Naive thymus-derived CD8-positive, alpha-beta T cell (primary cell): ENCODE measurements around the gene PIK3CA. TPM values are rescaled to one million over a fixed set of nuclear protein-coding genes. Genes with fewer than 3 reads are reported as not detected.
A peak's percentile ranks its signal among the peaks of the same experiment; 100 is the strongest.

Source experiments
- ATAC-seq, 2 donors: fragments of 150-1000 bp; cut with Tn5 transposase in 1 of 2; sonication (Bioruptor Pico), chemical (Tn5 transposase) in 1 of 2; 1 replicate in 1 of 2; 2 replicates in 1 of 2; pipeline ENCODE4 v1.10.0; 2021; ENCODE audit warnings: mild to moderate bottlenecking in 2 of 2, moderate library complexity in 2 of 2
- POLR2A ChIA-PET: fragments of 350-600 bp; sonication (Branson Sonifier 250); formaldehyde crosslinking; loops from one replicate; lab custom pipeline; 2021; ENCODE audit warnings: antibody characterized with exemption; lab: Charles Lee
- DNase-seq, 10 donors: peaks; one replicate each; pipeline versions ENCODE4 v3.0.0 to v3.0.0-alpha.2; 2020 to 2022
- H3K27ac Mint-ChIP-seq, 10 donors: one replicate each; pipeline ENCODE4 v1.8.0; 2020 to 2022; ENCODE audit warnings: mild to moderate bottlenecking in 10 of 10, mixed read lengths in 10 of 10, moderate library complexity in 4 of 10, inconsistent platforms in 1 of 10
- H3K27me3 Mint-ChIP-seq, 5 donors: one replicate each; pipeline ENCODE4 v1.8.0; 2021 to 2022; ENCODE audit warnings: mixed read lengths in 5 of 5
- H3K36me3 Mint-ChIP-seq, 3 donors: one replicate each; pipeline ENCODE4 v1.8.0; 2020 to 2022; ENCODE audit warnings: mixed read lengths in 3 of 3, mild to moderate bottlenecking in 2 of 3, inconsistent platforms in 1 of 3
- H3K4me1 Mint-ChIP-seq, 4 donors: one replicate each; pipeline ENCODE4 v1.8.0; 2021 to 2022; ENCODE audit warnings: mixed read lengths in 4 of 4
- H3K4me3 Mint-ChIP-seq, 10 donors: one replicate each; pipeline ENCODE4 v1.8.0; 2020 to 2022; ENCODE audit warnings: mild to moderate bottlenecking in 10 of 10, mixed read lengths in 10 of 10, moderate library complexity in 6 of 10, inconsistent platforms in 1 of 10
- H3K9me3 Mint-ChIP-seq, 9 donors: one replicate each; pipeline ENCODE4 v1.8.0; 2020 to 2022; ENCODE audit warnings: mixed read lengths in 9 of 9, mild to moderate bottlenecking in 3 of 9, inconsistent platforms in 1 of 9, moderate library complexity in 1 of 9
- polyA plus RNA-seq, 3 donors: library from polyadenylated mRNA; unstranded; fragments of 300-500 nt; fragmentation: Illumina TruSeq; gene quantifications; one replicate each; pipeline ENCODE4 v1.2.3, GENCODE V29; 2021
- total RNA-seq, 8 experiments: library from RNA in 2 of 8; stranded (reverse) in 2 of 8; gene quantifications; one replicate each; pipeline ENCODE4 v1.2.3 and lab custom pipeline; 2021 to 2026

PIK3CA gene
- total and polyA plus RNA-seq, 5 experiments from 2014 or later, result 11.4 to 50.7 (median 20.3) TPM

- Mint-ChIP-seq H3K27ac (no peak overlapping the region), H3K9me3 (no peaks in the 10 kb centered on the region), H3K36me3 (no peaks in the 10 kb centered on the region), H3K4me3 (no peak overlapping the region), H3K4me1 (peaks cover 0 to 3% (median 2%) of the 10 kb centered on the region in 4 donors), H3K27me3 (peaks cover 0 to 15% (median 4%) of the 10 kb centered on the region in 5 donors)
- POLR2A ChIA-PET, result no interaction called here
- ATAC-seq, result no peak
- no peak for DNase-seq
Observed at GRCh38 chr3:179141890-179142289, 6.3 kb upstream of the PIK3CA start.

- POLR2A ChIA-PET, result interaction anchor here (0.9 to 4.0 kb wide), 11 partner anchors 10 to 415 kb away, joined by 4 to 72 read pairs (median 8); partner anchors contain the start of genes ACTL6A, GNB4, MFN1 and ZMAT3
- Mint-ChIP-seq H3K4me1 (peaks cover 19 to 34% (median 30%) of the 10 kb centered on the region in 4 donors), H3K27me3 (no peaks in the 10 kb centered on the region), H3K4me3 (no peak overlapping the region), H3K36me3 (no peaks in the 10 kb centered on the region), H3K27ac (no peak overlapping the region), H3K9me3 (no peaks in the 10 kb centered on the region)
- DNase-seq (peak in 5 of 10 donors; percentile 8 to 81 (median 50)), ATAC-seq (peak; percentile 21 to 35)
Observed at GRCh38 chr3:179146911-179147513, 1.1 kb upstream of the PIK3CA start.

- no peaks in the 10 kb centered on the region for H3K9me3 Mint-ChIP-seq
- H3K4me3 Mint-ChIP-seq, result no peak overlapping the region
- no peaks in the 10 kb centered on the region for H3K27me3 Mint-ChIP-seq
- peaks cover 23 to 39% (median 34%) of the 10 kb centered on the region in 4 donors for H3K4me1 Mint-ChIP-seq
- no peaks in the 10 kb centered on the region for H3K36me3 Mint-ChIP-seq
- H3K27ac Mint-ChIP-seq, result no peak overlapping the region
- peak in 2 of 10 donors; percentile 44 to 45 for DNase-seq
- POLR2A ChIA-PET, result interaction anchor here (0.6 to 4.0 kb wide), 23 partner anchors 10 to 658 kb away, joined by 3 to 72 read pairs (median 5); partner anchors contain the start of genes ACTL6A, GNB4, MFN1 and USP13
- peak; percentile 38 to 40 for ATAC-seq
Observed at GRCh38 chr3:179147514-179147872, 664 bp upstream of the PIK3CA start.

GRCh38 chr3:179148616-179149405 is 654 bp downstream of the PIK3CA start:
- Mint-ChIP-seq H3K27ac (peak overlapping the region; percentile 93 to 99 (median 98)), H3K36me3 (no peaks in the 10 kb centered on the region), H3K27me3 (no peaks in the 10 kb centered on the region), H3K4me3 (peak overlapping the region in 9 of 10 donors; percentile 93 to 99 (median 98)), H3K9me3 (no peaks in the 10 kb centered on the region), H3K4me1 (peaks cover 25 to 48% (median 37%) of the 10 kb centered on the region in 4 donors)
- POLR2A ChIA-PET, result interaction anchor here (0.5 to 4.0 kb wide), 28 partner anchors 11 to 1453 kb away, joined by 3 to 72 read pairs (median 4); partner anchors contain the start of genes ACTL6A, GNB4, MFN1 and TTC14
- peak; percentile 48 to 82 (median 66) for DNase-seq
- peak; percentile 44 to 59 for ATAC-seq

- peak in 8 of 10 donors; percentile 16 to 63 (median 46) for DNase-seq
Observed at GRCh38 chr3:179149406-179149867, 1.3 kb downstream of the PIK3CA start.

GRCh38 chr3:179149951-179150350 is 1.8 kb downstream of the PIK3CA start:
- POLR2A ChIA-PET, result interaction anchor here (1.3 to 4.0 kb wide), 9 partner anchors 12 to 198 kb away, joined by 4 to 72 read pairs (median 10); partner anchors contain the start of genes MFN1, ZMAT3 and ZNF639
- no peak for DNase-seq

More at GRCh38 chr3:179149406-179149867, 1.3 kb downstream of the PIK3CA start:
- Mint-ChIP-seq H3K36me3 (no peaks in the 10 kb centered on the region), H3K4me3 (peak overlapping the region in 9 of 10 donors; percentile 93 to 99 (median 98)), H3K9me3 (no peaks in the 10 kb centered on the region), H3K27ac (peak overlapping the region; percentile 93 to 99 (median 98)), H3K27me3 (no peaks in the 10 kb centered on the region), H3K4me1 (peaks cover 27 to 54% (median 43%) of the 10 kb centered on the region in 4 donors)
- POLR2A ChIA-PET, result interaction anchor here (0.7 to 4.0 kb wide), 11 partner anchors 17 to 413 kb away, joined by 3 to 72 read pairs (median 9); partner anchors contain the start of genes ACTL6A, MFN1, ZMAT3 and ZNF639
- ATAC-seq, result peak; percentile 19 to 33

GRCh38 chr3:179150610-179151009 is 2.5 kb downstream of the PIK3CA start:
- no peak for DNase-seq
- POLR2A ChIA-PET, result interaction anchor here (0.6 to 2.0 kb wide), 3 partner anchors 11 to 165 kb away, joined by 4 to 5 read pairs (median 5); no protein-coding TSS in a partner anchor
- ATAC-seq, result no peak
- H3K36me3 Mint-ChIP-seq, result no peaks in the 10 kb centered on the region
- H3K27ac Mint-ChIP-seq, result peak overlapping the region in 6 of 10 donors; percentile 10 to 75 (median 38)
- peak overlapping the region; percentile 8 to 67 (median 60) for H3K4me3 Mint-ChIP-seq
- no peaks in the 10 kb centered on the region for H3K27me3 Mint-ChIP-seq
- H3K9me3 Mint-ChIP-seq, result no peaks in the 10 kb centered on the region
- H3K4me1 Mint-ChIP-seq, result peaks cover 27 to 60% (median 48%) of the 10 kb centered on the region in 4 donors

More at GRCh38 chr3:179149951-179150350, 1.8 kb downstream of the PIK3CA start:
- Mint-ChIP-seq H3K27me3 (no peaks in the 10 kb centered on the region), H3K4me3 (peak overlapping the region in 9 of 10 donors; percentile 93 to 99 (median 98)), H3K27ac (peak overlapping the region in 8 of 10 donors; percentile 93 to 99 (median 98)), H3K9me3 (no peaks in the 10 kb centered on the region), H3K4me1 (peaks cover 27 to 58% (median 46%) of the 10 kb centered on the region in 4 donors), H3K36me3 (no peaks in the 10 kb centered on the region)
- ATAC-seq, result no peak

- H3K27ac Mint-ChIP-seq, result peak overlapping the region in 7 of 10 donors; percentile 1 to 75 (median 13)
Observed at GRCh38 chr3:179151474-179151873, 3.3 kb downstream of the PIK3CA start.

GRCh38 chr3:179156170-179156569 is 8.0 kb downstream of the PIK3CA start:
- DNase-seq, result no peak
- no peaks in the 10 kb centered on the region for H3K27me3 Mint-ChIP-seq
- peak overlapping the region in 2 of 10 donors; percentile 26 to 39 for H3K27ac Mint-ChIP-seq
- H3K4me3 Mint-ChIP-seq, result peak overlapping the region in 1 of 10 donors; percentile 12
- no peaks in the 10 kb centered on the region for H3K9me3 Mint-ChIP-seq
- H3K36me3 Mint-ChIP-seq, result no peaks in the 10 kb centered on the region
- ATAC-seq, result no peak
- H3K4me1 Mint-ChIP-seq, result peaks cover 30 to 88% (median 71%) of the 10 kb centered on the region in 4 donors
- POLR2A ChIA-PET, result no interaction called here

More at GRCh38 chr3:179151474-179151873, 3.3 kb downstream of the PIK3CA start:
- no peak for ATAC-seq
- H3K36me3 Mint-ChIP-seq, result no peaks in the 10 kb centered on the region
- peaks cover 29 to 68% (median 57%) of the 10 kb centered on the region in 4 donors for H3K4me1 Mint-ChIP-seq
- POLR2A ChIA-PET, result interaction anchor here (1.8 to 2.0 kb wide), 2 partner anchors 10 to 164 kb away, joined by 4 to 5 read pairs; no protein-coding TSS in a partner anchor
- peak overlapping the region in 7 of 10 donors; percentile 7 to 71 (median 30) for H3K4me3 Mint-ChIP-seq
- H3K9me3 Mint-ChIP-seq, result no peaks in the 10 kb centered on the region
- no peaks in the 10 kb centered on the region for H3K27me3 Mint-ChIP-seq
- no peak for DNase-seq

GRCh38 chr3:179156775-179157174 is 8.6 kb downstream of the PIK3CA start:
- Mint-ChIP-seq H3K4me1 (peaks cover 25 to 86% (median 68%) of the 10 kb centered on the region in 4 donors), H3K36me3 (no peaks in the 10 kb centered on the region), H3K4me3 (peak overlapping the region in 1 of 10 donors; percentile 12), H3K27me3 (no peaks in the 10 kb centered on the region), H3K27ac (no peak overlapping the region), H3K9me3 (no peaks in the 10 kb centered on the region)
- POLR2A ChIA-PET, result no interaction called here
- ATAC-seq (no peak), DNase-seq (no peak)

- Mint-ChIP-seq H3K27me3 (no peaks in the 10 kb centered on the region), H3K4me3 (no peak overlapping the region), H3K4me1 (peaks cover 19 to 86% (median 65%) of the 10 kb centered on the region in 4 donors), H3K27ac (no peak overlapping the region), H3K36me3 (no peaks in the 10 kb centered on the region), H3K9me3 (no peaks in the 10 kb centered on the region)
- ATAC-seq (no peak), DNase-seq (no peak)
- POLR2A ChIA-PET, result no interaction called here
Observed at GRCh38 chr3:179158336-179159039, 10.3 kb downstream of the PIK3CA start.
